ENCODE data around the gene MYO5B. TPM values are rescaled to one million over a fixed set of nuclear protein-coding genes. Genes with fewer than 3 reads are reported as not detected.

MYO5B gene
- total RNA-seq, 1 experiment from 2014 or later: 56.7 TPM

- Mint-ChIP-seq H3K4me1 (ENCODE audit: low read depth, unreplicated experiment) (peaks cover 50% of the 10 kb centered on the region), H3K36me3 (ENCODE audit: insufficient read depth, unreplicated experiment) (peaks cover 4% of the 10 kb centered on the region), H3K4me3 (ENCODE audit: low read depth, unreplicated experiment) (no peak overlapping the region), H3K27me3 (ENCODE audit: unreplicated experiment) (no peaks in the 10 kb centered on the region), H3K9me3 (ENCODE audit: low read depth, unreplicated experiment) (no peaks in the 10 kb centered on the region), H3K27ac (ENCODE audit: unreplicated experiment) (no peak overlapping the region)
- CTCF ChIA-PET: no interaction called here
- intact Hi-C loops (cut with micrococcal nuclease; ENCODE audit: unreplicated experiment): no loop called here
- no TSS peak for BruUV-seq (replicated peaks)
- TF ChIP-seq, protein P1, sequence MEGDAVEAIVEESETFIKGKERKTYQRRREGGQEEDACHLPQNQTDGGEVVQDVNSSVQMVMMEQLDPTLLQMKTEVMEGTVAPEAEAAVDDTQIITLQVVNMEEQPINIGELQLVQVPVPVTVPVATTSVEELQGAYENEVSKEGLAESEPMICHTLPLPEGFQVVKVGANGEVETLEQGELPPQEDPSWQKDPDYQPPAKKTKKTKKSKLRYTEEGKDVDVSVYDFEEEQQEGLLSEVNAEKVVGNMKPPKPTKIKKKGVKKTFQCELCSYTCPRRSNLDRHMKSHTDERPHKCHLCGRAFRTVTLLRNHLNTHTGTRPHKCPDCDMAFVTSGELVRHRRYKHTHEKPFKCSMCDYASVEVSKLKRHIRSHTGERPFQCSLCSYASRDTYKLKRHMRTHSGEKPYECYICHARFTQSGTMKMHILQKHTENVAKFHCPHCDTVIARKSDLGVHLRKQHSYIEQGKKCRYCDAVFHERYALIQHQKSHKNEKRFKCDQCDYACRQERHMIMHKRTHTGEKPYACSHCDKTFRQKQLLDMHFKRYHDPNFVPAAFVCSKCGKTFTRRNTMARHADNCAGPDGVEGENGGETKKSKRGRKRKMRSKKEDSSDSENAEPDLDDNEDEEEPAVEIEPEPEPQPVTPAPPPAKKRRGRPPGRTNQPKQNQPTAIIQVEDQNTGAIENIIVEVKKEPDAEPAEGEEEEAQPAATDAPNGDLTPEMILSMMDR (IDR thresholded peaks at IDR 0.05; ENCODE audit: unreplicated experiment): no peak
- no peak for DNase-seq
Observed at GRCh38 chr18:50166901-50167300, 28.0 kb downstream of the MYO5B start.

- H3K4me1 Mint-ChIP-seq (ENCODE audit: low read depth, unreplicated experiment): peaks cover 71% of the 10 kb centered on the region
- H3K4me3 Mint-ChIP-seq (ENCODE audit: low read depth, unreplicated experiment): peak overlapping the region; percentile 11
- intact Hi-C loops (cut with micrococcal nuclease; ENCODE audit: unreplicated experiment): no loop called here
- TF ChIP-seq, protein P1 (IDR thresholded peaks at IDR 0.05; ENCODE audit: unreplicated experiment): no peak
- CTCF ChIA-PET: interaction anchor here (1.4 kb wide), 1 partner anchor 20 kb away, joined by 5 read pairs; no protein-coding TSS in a partner anchor
- H3K9me3 Mint-ChIP-seq (ENCODE audit: low read depth, unreplicated experiment): no peaks in the 10 kb centered on the region
- H3K27me3 Mint-ChIP-seq (ENCODE audit: unreplicated experiment): no peaks in the 10 kb centered on the region
- peaks cover 16% of the 10 kb centered on the region for H3K36me3 Mint-ChIP-seq (ENCODE audit: insufficient read depth, unreplicated experiment)
- peak overlapping the region; percentile 18 for H3K27ac Mint-ChIP-seq (ENCODE audit: unreplicated experiment)
- no peak for DNase-seq
- no TSS peak for BruUV-seq (replicated peaks)
Observed at GRCh38 chr18:50163505-50163904, 31.4 kb downstream of the MYO5B start.

GRCh38 chr18:50162486-50163304, 32.3 kb downstream of the MYO5B start:
- Mint-ChIP-seq H3K36me3 (ENCODE audit: insufficient read depth, unreplicated experiment) (peaks cover 16% of the 10 kb centered on the region), H3K9me3 (ENCODE audit: low read depth, unreplicated experiment) (no peaks in the 10 kb centered on the region), H3K4me3 (ENCODE audit: low read depth, unreplicated experiment) (peak overlapping the region; percentile 11), H3K4me1 (ENCODE audit: low read depth, unreplicated experiment) (peaks cover 71% of the 10 kb centered on the region), H3K27ac (ENCODE audit: unreplicated experiment) (peak overlapping the region; percentile 43), H3K27me3 (ENCODE audit: unreplicated experiment) (no peaks in the 10 kb centered on the region)
- CTCF ChIA-PET: interaction anchor here (0.8 to 1.4 kb wide), 2 partner anchors 21 to 48 kb away, joined by 3 to 5 read pairs; no protein-coding TSS in a partner anchor
- TF ChIP-seq, protein P1 (IDR thresholded peaks at IDR 0.05; ENCODE audit: unreplicated experiment): no peak
- intact Hi-C loops (cut with micrococcal nuclease; ENCODE audit: unreplicated experiment): no loop called here
- no TSS peak for BruUV-seq (replicated peaks)
- DNase-seq: peak; percentile 27

GRCh38 chr18:50161597-50162205, 33.2 kb downstream of the MYO5B start:
- Mint-ChIP-seq H3K36me3 (ENCODE audit: insufficient read depth, unreplicated experiment) (peaks cover 16% of the 10 kb centered on the region), H3K9me3 (ENCODE audit: low read depth, unreplicated experiment) (no peaks in the 10 kb centered on the region), H3K4me1 (ENCODE audit: low read depth, unreplicated experiment) (peaks cover 75% of the 10 kb centered on the region), H3K27me3 (ENCODE audit: unreplicated experiment) (no peaks in the 10 kb centered on the region), H3K27ac (ENCODE audit: unreplicated experiment) (peak overlapping the region; percentile 62), H3K4me3 (ENCODE audit: low read depth, unreplicated experiment) (peak overlapping the region; percentile 21)
- intact Hi-C loops (cut with micrococcal nuclease; ENCODE audit: unreplicated experiment): no loop called here
- CTCF ChIA-PET: interaction anchor here (0.6 to 1.0 kb wide), 2 partner anchors 18 to 66 kb away, joined by 3 read pairs; no protein-coding TSS in a partner anchor
- DNase-seq: peak; percentile 68
- TF ChIP-seq, protein P1 (IDR thresholded peaks at IDR 0.05; ENCODE audit: unreplicated experiment): no peak
- BruUV-seq (replicated peaks): TSS peak; percentile 59
